Adipose tissue (tissue), 3 donors: ENCODE measurements around the gene AKR1C3. TPM values are rescaled to one million over a fixed set of nuclear protein-coding genes. Genes with fewer than 3 reads are reported as not detected.
"Not testable (repeated sequence)": the region's sequence is repeated elsewhere in the genome, so short reads cannot be mapped to it uniquely, and the experiment has no call there.

Experiments
- H3K27ac ChIP-seq: one replicate; pipeline ENCODE4 v1.5.1; 2013; ENCODE audit warnings: low read depth, low read length
- WGBS, 3 donors: extraction: QIAGEN DNeasy Blood & Tissue Kit; methylation state at CpG; one replicate each; pipeline ENCODE4 v1.1.7; 2013; 5-methylcytosine and 5-hydroxymethylcytosine counted together
- polyA plus RNA-seq, 3 donors: library from polyadenylated mRNA; stranded (reverse); fragments of 200-250 nt; gene quantifications; one replicate each; pipeline ENCODE4 v1.2.3, GENCODE V29; 2013
- donor health status: healthy with polysubstance abuse.
- donor health status: Bipolar disorder and iron deficiency.
- donor health status: healthy.

The AKR1C3 gene
- polyA plus RNA-seq, 3 donors: 25.7 to 149 (median 122) TPM

DNA sequence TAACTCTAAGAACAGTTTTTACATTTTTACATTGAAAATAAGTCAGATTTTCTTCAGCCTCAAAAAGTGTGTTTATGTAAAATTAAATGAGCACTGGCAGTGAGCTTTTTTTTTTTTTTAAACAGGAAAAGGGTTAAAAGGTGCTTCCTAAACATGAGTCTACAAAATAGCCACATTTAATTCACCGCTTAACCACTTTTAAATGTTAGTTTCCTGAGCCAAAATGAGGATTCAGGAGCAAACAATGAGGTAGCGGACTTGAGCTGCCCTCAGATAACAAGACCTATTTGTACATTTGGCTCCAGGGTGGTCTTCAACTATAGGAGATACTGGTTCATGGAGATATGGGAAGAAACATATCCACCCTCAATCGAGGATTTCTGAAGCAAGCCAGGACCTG, 22.8 kb downstream of the AKR1C3 start:
- H3K27ac ChIP-seq: no peak overlapping the region
- WGBS, 3 donors: 36 to 74% (median 41%) methylated on average over 3 of the region's 3 CpGs

DNA sequence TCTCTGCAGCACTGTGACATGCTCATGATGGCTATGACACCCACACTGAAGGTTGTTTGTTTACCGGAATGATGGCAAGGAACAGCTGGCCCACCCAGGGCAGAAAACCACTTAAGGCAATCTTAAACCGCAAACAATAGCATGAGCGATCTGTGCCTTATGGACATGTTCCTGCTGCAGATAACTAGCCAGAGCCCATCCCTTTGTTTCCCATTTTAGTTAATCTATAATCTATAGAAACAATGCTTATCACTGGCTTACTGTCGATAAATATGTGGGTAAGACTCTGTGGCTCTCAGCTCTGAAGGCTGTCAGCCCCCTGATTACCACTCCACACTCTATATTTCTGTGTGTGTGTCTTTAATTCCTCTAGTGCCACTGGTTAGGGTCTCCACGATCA, 25.8 kb downstream of the AKR1C3 start:
- not testable (repeated sequence) for H3K27ac ChIP-seq
- WGBS, 3 donors: 85 to 88% (median 86%) methylated on average over 5 of the region's 5 CpGs

GRCh38 chr10:5123886-5124285, 29.7 kb downstream of the AKR1C3 start:
- H3K27ac ChIP-seq: no peak overlapping the region

DNA sequence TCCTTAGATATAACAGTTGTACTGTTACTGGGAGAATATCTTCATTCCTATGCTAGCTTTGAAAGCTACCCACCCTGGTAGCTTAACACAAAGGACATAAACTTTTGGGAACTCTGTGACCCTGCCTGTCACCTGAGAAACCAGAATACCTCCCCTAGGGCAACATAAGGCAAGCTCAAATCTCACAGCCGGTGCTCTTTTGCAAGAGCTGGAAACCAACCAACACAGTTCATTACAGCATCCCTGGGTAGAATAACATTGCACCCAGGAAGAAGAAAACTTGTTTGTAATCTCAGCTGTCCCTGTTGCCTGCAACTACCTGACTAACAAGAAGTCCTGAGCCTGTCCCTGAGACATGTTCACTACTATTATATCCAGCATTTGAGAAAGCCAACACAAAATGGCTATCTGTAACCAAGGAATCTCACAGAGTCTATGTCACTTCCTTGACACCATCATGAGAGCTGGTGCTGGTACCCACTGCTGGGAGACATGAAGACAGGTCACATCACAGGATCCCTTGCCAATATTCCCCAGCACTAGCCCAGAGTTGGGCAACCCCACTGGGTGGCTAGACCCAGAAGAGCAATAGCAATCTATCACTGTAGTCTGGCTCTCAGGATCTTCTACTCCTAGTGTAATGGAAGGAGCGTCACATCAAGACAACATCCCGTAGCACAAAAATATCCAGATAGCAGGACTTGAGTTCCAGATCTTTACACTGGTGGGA, 31.3 kb downstream of the AKR1C3 start:
- 66 to 86% (median 84%) methylated on average over 3 of the region's 3 CpGs for WGBS, 3 donors
- no peak overlapping the region for H3K27ac ChIP-seq

- 79 to 87% (median 86%) methylated on average over 2 of the region's 2 CpGs for WGBS, 3 donors
These were observed 41.4 kb downstream of the AKR1C3 start for GRCh38 chr10:5135581-5135980.

DNA sequence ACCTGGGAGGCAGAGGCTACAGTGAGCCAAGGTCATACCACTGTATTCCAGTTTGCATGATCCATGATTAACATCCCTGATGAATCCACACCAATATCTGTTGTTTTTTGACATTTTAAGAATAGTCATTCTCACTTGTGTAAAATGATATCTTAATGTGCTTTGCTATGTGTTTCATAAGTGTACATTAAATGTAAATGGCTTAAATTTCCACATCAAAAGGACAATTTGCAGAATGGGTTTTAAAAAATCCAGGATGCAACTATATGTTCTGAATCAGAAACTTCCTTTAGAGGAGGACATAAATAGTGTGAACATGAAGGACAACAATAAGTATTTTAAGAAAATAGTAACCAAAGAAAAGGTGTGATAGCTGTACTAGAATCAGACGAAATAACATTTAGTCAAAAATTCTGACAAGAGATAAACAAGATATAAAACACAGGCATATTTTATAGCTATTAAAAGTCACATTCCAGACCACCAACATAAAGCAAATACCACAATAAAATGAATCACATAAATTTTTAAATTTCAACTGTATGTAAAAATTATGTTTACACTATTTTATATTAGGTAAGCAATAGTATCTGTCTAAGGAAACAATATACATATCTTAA, 42.4 kb downstream of the AKR1C3 start:
- WGBS, 3 donors: 90 to 97% (median 93%) methylated on average over 1 of the region's 1 CpG
- H3K27ac ChIP-seq: no peak overlapping the region

More at GRCh38 chr10:5135581-5135980, 41.4 kb downstream of the AKR1C3 start:
- H3K27ac ChIP-seq: no peak overlapping the region

DNA sequence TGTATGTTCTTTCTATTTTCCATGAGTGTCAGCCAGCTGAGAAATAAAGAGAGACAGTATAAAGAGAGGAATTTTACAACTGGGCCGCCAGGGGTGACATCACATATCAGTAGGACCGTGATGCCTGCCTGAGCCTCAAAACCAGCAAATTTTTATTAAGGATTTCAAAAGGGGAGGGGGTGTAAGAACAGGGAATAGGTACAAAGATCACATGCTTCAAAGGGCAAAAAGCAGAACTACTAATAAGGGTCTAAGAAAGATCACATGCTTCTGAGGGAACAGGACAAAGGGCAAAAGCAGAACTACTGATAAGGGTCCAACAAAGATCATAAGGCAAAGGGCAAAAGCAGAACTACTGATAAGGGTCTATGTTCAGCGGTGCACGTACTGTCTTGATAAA, 43.5 kb downstream of the AKR1C3 start:
- 42 to 66% (median 51%) methylated on average over 3 to 4 of the region's 4 CpGs for WGBS, 3 donors

GRCh38 chr10:5142199-5142598, 48.0 kb downstream of the AKR1C3 start:
- 23 to 72% (median 69%) methylated on average over 4 of the region's 4 CpGs for WGBS, 3 donors
- H3K27ac ChIP-seq: no peak overlapping the region

More for the DNA sequence above, 43.5 kb downstream of the AKR1C3 start:
- H3K27ac ChIP-seq: not testable (repeated sequence)

DNA sequence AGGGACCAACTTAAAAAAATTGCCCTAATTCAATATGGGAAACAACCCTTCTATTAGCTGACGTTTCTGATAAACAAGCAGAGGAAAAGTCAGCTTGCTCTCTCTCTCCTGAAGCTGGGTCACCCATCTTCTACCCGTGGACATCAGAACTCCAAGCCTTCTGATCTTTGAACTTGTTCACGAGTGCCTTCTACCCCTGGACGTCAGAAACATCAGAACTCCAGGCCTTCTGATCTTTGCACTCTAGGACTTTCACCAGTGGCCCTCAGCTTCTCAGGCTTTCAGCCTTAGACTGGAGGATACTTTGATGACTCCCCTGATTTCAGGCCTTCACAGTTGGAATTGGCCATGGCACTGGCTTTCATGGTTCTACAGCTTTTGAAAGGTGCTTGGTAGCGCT, 48.9 kb downstream of the AKR1C3 start:
- no peak overlapping the region for H3K27ac ChIP-seq
- WGBS, 3 donors: 66 to 78% (median 73%) methylated on average over 5 of the region's 5 CpGs

DNA sequence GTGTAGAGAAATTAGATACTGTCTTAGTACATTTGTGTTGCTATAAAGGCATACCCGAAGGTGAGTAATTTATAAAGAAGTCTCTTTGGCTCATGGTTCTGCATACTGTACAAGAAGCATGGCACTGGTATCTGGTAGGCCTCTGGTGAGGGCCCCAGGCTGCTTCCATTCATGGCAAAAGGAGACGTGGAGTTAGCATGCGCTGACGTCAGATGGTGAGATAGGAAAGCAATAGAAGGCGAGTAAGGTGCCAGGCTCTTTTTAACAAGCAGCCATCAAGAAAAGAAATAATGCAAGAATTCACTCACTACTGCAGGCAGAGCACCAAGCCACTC, 52.7 kb downstream of the AKR1C3 start:
- no peak overlapping the region for H3K27ac ChIP-seq
- 30 to 89% (median 88%) methylated on average over 5 of the region's 5 CpGs for WGBS, 3 donors

GRCh38 chr10:5147255-5147980, 53.2 kb downstream of the AKR1C3 start:
- WGBS, 3 donors: 29 to 78% (median 76%) methylated on average over 5 of the region's 5 CpGs
- H3K27ac ChIP-seq: no peak overlapping the region

DNA sequence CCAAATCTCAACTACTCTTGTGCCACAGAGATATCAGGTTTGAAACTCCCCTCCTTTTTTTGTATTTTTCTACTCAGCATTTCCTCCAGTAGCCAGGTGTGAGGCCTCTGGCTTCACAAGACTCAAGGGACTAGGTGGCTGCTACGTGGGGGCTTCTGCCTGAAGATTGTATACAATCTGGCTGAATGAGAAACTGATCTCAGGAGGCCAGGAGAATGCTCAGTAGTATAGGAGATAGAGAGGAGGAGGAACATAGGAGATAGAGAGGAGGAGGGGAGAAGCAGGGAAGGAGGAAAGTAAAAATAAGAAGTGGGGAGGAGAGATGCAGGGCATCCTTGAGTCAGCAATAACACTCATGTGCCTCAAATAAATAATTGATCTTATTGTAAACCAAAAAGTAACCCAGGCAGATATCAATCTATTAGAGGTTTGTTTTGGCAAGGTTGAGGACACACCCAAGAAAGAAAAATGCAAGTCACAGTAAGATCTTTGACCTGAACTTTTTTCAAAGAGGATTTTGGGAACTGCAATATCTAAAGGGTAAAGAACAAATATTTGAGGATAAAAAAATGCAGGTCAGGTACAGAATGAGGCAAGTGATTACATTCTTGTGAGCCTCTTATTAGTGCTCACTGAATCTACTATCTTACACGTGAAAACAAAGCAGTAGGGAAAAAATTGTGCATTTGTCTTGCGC, 53.9 kb downstream of the AKR1C3 start:
- WGBS, 3 donors: 51 to 63% (median 53%) methylated on average over 3 of the region's 3 CpGs
- H3K27ac ChIP-seq: no peak overlapping the region

DNA sequence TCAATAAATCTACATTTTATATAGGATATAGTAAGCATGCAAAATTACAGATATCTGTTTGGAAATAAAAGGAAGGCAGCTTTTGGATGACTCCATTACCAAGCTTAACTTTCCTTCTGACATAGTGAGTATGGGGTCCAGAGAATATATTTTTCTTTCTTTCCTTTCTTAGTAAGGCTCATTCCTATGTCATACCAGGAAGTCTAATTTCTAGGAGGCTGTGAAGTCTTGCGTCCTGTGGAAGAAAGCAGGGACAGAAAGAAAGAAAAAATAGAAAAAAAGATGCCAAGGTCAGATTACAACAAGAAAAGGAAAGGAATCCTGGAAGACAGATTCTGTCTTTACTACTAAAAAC, 54.4 kb downstream of the AKR1C3 start:
- 33 to 76% (median 67%) methylated on average over 1 of the region's 1 CpG for WGBS, 3 donors
- no peak overlapping the region for H3K27ac ChIP-seq

- no peak overlapping the region for H3K27ac ChIP-seq
- WGBS, 3 donors: 90 to 100% (median 92%) methylated on average over 3 of the region's 3 CpGs
These were observed 56.9 kb downstream of the AKR1C3 start for GRCh38 chr10:5151076-5151475.

DNA sequence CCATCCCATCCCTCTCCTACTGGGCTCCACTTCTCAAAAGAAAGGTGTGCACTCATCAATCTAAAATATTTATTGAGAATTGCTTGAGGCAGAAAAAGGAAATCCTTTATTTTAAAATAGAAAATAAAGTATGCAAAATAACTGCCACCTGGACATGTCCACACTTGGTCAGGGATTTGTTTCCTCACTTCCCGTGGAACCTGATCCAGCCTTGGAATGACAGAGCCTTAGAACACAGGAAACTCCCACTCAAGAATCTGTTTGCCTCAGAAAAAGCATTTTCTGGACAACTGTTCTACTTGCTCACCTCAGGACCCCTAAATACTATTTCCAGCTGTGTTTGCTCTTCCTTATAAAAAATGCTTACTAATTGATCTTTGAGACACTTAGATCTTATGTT, 61.7 kb downstream of the AKR1C3 start:
- 30 to 42% (median 41%) methylated on average over 1 of the region's 1 CpG for WGBS, 3 donors
- H3K27ac ChIP-seq: no peak overlapping the region

Other genes starting within 250 kb of the AKR1C3 start
- 100 to 1,000 TPM in 2 of 3 donors, 10 to 100 TPM in 1; 38.1 to 183 (median 166) TPM for gene AKR1C1, start 131.0 kb upstream of the AKR1C3 start, polyA plus RNA-seq
- 100 to 1,000 TPM in 2 of 3 donors, 10 to 100 TPM in 1; 80.9 to 394 (median 200) TPM for gene AKR1C2, start 90.6 kb upstream of the AKR1C3 start, polyA plus RNA-seq
- gene AKR1C8, start 90.7 kb downstream of the AKR1C3 start, polyA plus RNA-seq: under 1 TPM in 2 of 3 donors, not detected in 1; 0.14 to 0.34 TPM
- not detected for gene AKR1C4, start 102.4 kb downstream of the AKR1C3 start, polyA plus RNA-seq